Stimulated activated naive B cell treated with anti-CD40 and anti-IgM and Interleukin-4, amounts not matched to agents 10 μg/mL and 1 μg/mL and 100 μg/mL, for 72 hours (primary cell): ENCODE measurements around the gene DIAPH3.

Experiments
- ATAC-seq, 2 donors: fragments of 150-1000 bp; cut with Tn5 transposase; replicated peaks; 2 replicates each; pipeline ENCODE4 v1.10.0; 2021; ENCODE audit warnings: moderate library complexity in 1 of 2
- DNase-seq: peaks from one replicate; pipeline ENCODE4 v3.0.0; 2021
- H3K27ac Mint-ChIP-seq: one replicate; pipeline ENCODE4 v1.8.0; 2022; ENCODE audit warnings: mild to moderate bottlenecking, mixed read lengths
- H3K27me3 Mint-ChIP-seq, 2 donors: one replicate each; pipeline ENCODE4 v1.8.0; 2022; ENCODE audit warnings: mixed read lengths in 2 of 2
- H3K36me3 Mint-ChIP-seq, 2 donors: one replicate each; pipeline ENCODE4 v1.8.0; 2022; ENCODE audit warnings: mixed read lengths in 2 of 2, mild to moderate bottlenecking in 1 of 2
- H3K4me1 Mint-ChIP-seq, 2 donors: one replicate each; pipeline ENCODE4 v1.8.0; 2022; ENCODE audit warnings: mixed read lengths in 2 of 2, mild to moderate bottlenecking in 1 of 2
- H3K4me3 Mint-ChIP-seq, 2 donors: one replicate each; pipeline ENCODE4 v1.8.0; 2022; ENCODE audit warnings: mild to moderate bottlenecking in 2 of 2, mixed read lengths in 2 of 2, moderate library complexity in 1 of 2
- H3K9me3 Mint-ChIP-seq, 2 donors: one replicate each; pipeline ENCODE4 v1.8.0; 2022; ENCODE audit warnings: mixed read lengths in 2 of 2, mild to moderate bottlenecking in 1 of 2

The DIAPH3 gene

DNA sequence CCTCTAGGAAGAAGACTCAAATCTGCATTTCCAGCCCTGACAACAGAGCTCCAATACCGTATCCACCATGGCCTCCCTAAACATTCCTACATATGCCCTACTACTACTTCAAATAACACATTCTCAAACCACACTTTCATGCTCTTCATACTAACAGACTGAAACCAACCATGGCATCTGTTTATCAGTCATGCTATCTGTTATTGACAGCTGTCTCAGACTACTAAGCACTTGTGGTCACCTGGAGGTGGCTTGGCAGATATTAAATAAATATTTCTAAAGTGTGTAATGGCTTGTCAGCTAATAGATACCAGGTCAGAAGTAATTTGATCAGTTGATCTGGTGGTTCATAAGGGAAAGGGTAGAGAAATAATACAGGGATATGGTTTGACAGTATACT lies 489.1 kb downstream of the DIAPH3 start:
- Mint-ChIP-seq H3K9me3 (no peaks in the 10 kb centered on the region), H3K36me3 (no peaks in the 10 kb centered on the region), H3K4me1 (peaks cover 2 to 5% of the 10 kb centered on the region in 2 donors), H3K4me3 (no peak overlapping the region), H3K27me3 (no peaks in the 10 kb centered on the region), H3K27ac (no peak overlapping the region)
- DNase-seq (no peak), ATAC-seq (no peak)

DNA sequence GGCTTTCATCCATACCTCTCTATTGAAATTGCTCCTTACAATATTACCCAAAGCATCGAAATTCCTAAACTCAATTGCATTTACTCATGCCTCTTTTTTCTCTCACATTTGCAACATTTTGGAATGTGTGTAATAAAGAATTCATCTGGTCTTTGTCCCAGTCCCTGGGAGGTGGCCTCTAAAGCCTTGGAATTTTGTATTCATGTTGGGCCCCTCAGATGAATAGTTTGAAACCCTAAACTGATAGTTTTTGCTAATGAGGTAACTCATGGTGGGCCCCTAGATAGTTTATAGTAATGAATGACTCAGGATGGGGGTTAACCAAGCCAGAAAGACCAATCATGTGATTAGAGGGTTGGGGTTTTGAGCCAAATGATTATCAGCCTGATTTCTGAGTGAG lies 490.4 kb downstream of the DIAPH3 start:
- Mint-ChIP-seq H3K4me3 (no peak overlapping the region), H3K4me1 (peaks cover 2 to 5% of the 10 kb centered on the region in 2 donors), H3K36me3 (no peaks in the 10 kb centered on the region), H3K9me3 (no peaks in the 10 kb centered on the region), H3K27me3 (no peaks in the 10 kb centered on the region), H3K27ac (no peak overlapping the region)
- no peak for ATAC-seq
- no peak for DNase-seq

DNA sequence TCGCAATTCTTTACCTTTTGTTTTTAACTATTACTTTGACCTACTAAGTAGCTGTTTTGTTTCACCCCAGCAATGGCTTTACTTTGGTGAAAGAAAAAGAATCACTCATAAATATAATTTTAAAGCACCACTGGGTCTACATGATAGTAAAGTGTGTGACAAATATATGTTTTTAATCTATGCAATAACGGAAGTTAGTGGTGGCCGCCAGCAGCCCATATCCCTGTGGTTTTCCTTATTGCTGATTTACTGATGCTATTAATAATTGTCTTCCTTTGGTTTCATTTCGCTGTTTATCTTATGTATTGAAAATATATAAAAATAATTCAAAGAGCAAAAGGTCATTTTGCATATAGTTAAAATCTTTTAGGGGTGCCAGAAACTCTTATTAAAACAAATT lies 491.3 kb downstream of the DIAPH3 start:
- no peaks in the 10 kb centered on the region for H3K27me3 Mint-ChIP-seq
- DNase-seq (no peak), ATAC-seq (no peak)
- no peaks in the 10 kb centered on the region for H3K9me3 Mint-ChIP-seq
- no peak overlapping the region for H3K27ac Mint-ChIP-seq
- H3K4me3 Mint-ChIP-seq: no peak overlapping the region
- peaks cover 2 to 5% of the 10 kb centered on the region in 2 donors for H3K4me1 Mint-ChIP-seq
- H3K36me3 Mint-ChIP-seq: no peaks in the 10 kb centered on the region

DNA sequence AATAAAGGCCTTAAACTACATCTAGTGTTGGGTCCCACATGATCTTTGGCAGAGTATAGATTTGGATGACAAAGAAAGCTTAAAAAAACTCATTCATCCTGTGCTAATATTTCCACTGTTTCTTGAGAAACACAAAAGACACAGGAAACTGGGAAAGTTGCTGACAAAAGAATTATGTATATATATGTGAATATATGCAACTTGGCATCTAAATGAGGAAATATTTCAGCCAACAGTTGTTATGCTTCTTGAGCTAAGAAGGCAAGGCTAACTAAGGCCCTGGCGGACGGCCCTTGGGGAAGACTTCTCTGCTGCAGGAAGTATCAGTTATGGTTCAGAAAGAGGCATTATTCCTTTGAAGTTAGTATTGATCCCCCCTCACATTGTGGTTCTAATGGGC lies 491.8 kb downstream of the DIAPH3 start:
- Mint-ChIP-seq H3K9me3 (no peaks in the 10 kb centered on the region), H3K4me3 (no peak overlapping the region), H3K27me3 (no peaks in the 10 kb centered on the region), H3K36me3 (no peaks in the 10 kb centered on the region), H3K27ac (no peak overlapping the region), H3K4me1 (peaks cover 2 to 5% of the 10 kb centered on the region in 2 donors)
- no peak for ATAC-seq
- no peak for DNase-seq

DNA sequence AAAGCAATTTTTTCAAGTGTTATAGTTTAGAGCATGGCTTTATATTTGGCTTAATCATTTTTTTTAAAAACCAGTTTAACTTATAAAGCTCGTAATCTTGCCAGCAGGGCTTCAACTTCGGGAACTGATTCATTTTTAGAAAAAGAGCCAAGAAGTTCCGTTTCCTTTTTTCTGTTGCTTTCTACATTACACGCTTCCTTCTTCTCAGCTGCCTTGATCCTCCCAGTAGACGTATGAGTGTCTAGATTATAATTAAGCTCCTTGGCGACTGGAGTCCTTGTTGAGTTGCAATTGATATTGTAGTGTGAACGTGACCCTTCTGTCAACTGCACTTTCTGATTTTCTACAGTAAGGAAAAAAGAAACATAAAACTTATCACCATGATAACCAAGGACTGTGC lies 497.2 kb downstream of the DIAPH3 start:
- DNase-seq: no peak
- H3K27ac Mint-ChIP-seq: no peak overlapping the region

DNA sequence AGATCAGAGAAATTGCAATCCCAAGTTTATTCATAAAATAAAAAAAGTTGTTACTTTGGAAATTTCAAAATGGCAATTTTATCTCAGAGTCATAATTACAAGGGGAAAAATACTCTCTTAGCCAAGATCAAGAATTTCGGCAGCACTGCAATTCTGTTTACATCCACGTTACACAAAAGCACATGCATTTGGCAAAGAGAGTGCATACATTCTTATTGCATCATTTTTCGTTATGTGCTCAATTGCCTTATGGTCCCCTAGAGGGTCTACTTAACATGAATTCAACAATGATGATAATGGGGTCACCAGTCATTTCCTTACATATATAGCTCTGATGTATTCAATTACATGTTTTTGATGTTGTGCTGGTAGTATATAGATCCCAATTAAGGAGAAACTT lies 498.0 kb downstream of the DIAPH3 start:
- Mint-ChIP-seq H3K4me3 (no peak overlapping the region), H3K36me3 (no peaks in the 10 kb centered on the region), H3K9me3 (peaks cover 0 to 5% of the 10 kb centered on the region in 2 donors), H3K27ac (no peak overlapping the region), H3K4me1 (peaks cover 0 to 1% of the 10 kb centered on the region in 2 donors), H3K27me3 (no peaks in the 10 kb centered on the region)
- no peak for DNase-seq
- ATAC-seq: no peak

More for the DNA sequence above, 497.2 kb downstream of the DIAPH3 start:
- H3K4me3 Mint-ChIP-seq: no peak overlapping the region
- H3K36me3 Mint-ChIP-seq: no peaks in the 10 kb centered on the region
- ATAC-seq: peak in 1 of 2 donors; percentile 43
- H3K9me3 Mint-ChIP-seq: peaks cover 0 to 5% of the 10 kb centered on the region in 2 donors
- no peaks in the 10 kb centered on the region for H3K27me3 Mint-ChIP-seq
- H3K4me1 Mint-ChIP-seq: peaks cover 0 to 1% of the 10 kb centered on the region in 2 donors

DNA sequence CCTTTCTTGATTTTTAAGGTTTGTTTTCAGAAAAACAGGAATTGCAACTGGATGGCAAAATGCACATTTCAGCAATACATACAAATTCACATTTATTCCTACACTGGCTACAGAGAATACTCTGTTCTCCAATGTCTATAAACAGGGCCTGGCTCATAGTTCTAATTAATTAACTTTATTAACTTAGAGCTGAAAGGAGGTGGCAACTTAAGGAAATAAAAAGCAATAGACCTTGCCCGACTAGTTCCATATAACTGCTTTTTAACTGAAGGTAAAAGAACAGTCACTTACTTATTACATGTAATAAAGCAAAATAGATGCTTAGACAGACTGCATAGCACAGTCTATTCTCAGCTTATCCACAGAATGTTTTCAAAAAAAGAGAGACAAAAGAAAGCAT lies 498.5 kb downstream of the DIAPH3 start:
- Mint-ChIP-seq H3K9me3 (peaks cover 0 to 5% of the 10 kb centered on the region in 2 donors), H3K27me3 (no peaks in the 10 kb centered on the region), H3K4me3 (no peak overlapping the region), H3K4me1 (peaks cover 0 to 1% of the 10 kb centered on the region in 2 donors), H3K36me3 (no peaks in the 10 kb centered on the region), H3K27ac (no peak overlapping the region)
- DNase-seq: no peak
- no peak for ATAC-seq

DNA sequence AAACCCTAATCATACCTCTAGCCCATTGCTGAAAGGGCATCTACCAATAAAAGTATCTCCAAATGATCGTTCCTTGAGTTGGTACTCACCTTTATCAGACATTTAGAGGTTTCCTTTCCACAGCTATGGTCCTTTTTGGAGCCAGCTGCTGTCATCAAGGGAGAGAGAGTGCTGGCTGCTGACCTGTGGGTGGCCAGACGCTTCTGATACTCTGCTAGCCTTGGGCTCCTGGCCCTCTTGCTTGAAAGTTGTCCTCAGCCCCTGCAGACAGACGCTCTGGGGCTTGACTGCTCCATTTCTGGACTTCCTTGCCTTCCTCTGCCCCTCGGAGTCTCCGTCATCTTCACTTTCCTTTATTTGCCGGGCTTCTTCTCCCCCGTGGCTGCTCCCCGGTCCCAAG lies 499.1 kb downstream of the DIAPH3 start:
- Mint-ChIP-seq H3K4me1 (peaks cover 0 to 1% of the 10 kb centered on the region in 2 donors), H3K27ac (no peak overlapping the region), H3K9me3 (peaks cover 0 to 5% of the 10 kb centered on the region in 2 donors), H3K4me3 (no peak overlapping the region), H3K36me3 (no peaks in the 10 kb centered on the region), H3K27me3 (no peaks in the 10 kb centered on the region)
- DNase-seq: no peak
- ATAC-seq: no peak

DNA sequence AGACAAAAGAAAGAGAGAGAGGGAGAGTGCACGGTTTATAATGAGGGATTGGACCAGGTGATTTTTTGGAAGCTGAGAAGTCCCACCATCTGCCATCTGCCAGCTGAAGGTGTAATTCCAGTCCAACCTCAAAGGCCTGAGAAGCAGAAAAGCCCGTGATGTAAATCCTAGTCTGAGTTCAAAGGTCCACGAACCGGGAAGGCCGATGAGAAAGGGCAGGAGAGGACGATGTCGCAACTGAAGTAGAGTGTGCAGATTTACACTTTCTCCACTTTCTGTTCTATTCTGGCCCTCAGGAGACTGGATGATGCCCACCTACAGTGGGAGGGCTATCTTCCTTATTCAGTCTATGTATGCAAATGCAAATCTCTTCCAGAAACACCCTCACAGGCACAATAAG lies 500.0 kb downstream of the DIAPH3 start:
- Mint-ChIP-seq H3K27me3 (no peaks in the 10 kb centered on the region), H3K36me3 (no peaks in the 10 kb centered on the region)

DNA sequence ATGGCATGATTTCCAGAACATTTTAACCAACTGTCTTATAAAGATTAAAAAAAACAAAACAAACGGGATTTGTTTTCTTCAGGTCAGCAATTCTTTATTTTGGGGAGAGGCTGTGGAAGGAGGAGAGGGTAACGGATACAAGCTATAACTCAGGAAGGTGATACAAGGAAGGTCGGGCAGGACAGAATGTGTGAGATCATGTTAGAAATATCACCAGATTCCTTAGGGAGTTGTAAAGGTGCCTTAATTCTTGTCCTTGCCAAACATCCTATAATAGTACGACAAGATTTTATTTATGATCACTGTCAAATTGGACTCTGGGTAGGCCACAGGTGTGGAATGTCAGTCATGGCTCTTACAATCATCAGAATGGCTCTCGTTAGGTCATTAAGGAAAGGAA lies 503.1 kb downstream of the DIAPH3 start:
- Mint-ChIP-seq H3K27ac (no peak overlapping the region), H3K4me3 (no peak overlapping the region), H3K36me3 (no peaks in the 10 kb centered on the region), H3K4me1 (no peaks in the 10 kb centered on the region), H3K27me3 (no peaks in the 10 kb centered on the region), H3K9me3 (peaks cover 0 to 5% of the 10 kb centered on the region in 2 donors)
- no peak for DNase-seq
- ATAC-seq: no peak

More for the DNA sequence above, 500.0 kb downstream of the DIAPH3 start:
- Mint-ChIP-seq H3K9me3 (peaks cover 0 to 5% of the 10 kb centered on the region in 2 donors), H3K4me1 (peaks cover 0 to 1% of the 10 kb centered on the region in 2 donors), H3K27ac (no peak overlapping the region), H3K4me3 (no peak overlapping the region)
- DNase-seq (no peak), ATAC-seq (no peak)

DNA sequence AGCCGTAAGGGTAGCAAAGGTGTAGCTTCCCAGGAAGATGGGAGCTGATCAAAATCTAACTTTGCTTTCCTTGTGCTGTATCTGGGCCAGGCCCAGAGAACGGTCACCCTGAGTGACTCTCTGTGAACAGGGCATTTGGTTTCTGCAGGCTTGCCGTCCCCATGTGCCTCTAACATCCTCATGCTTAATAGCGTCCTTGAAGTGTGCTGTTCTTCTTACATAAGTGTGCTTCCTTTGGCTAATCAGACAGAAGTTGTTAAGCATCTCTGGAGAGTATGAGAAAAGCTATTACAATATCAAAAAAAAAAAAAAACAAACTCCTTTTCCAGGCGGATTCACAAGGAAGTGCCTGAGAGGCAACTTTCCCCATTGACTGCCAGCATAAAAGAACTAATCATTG lies 503.7 kb downstream of the DIAPH3 start:
- ATAC-seq (no peak), DNase-seq (no peak)
- no peaks in the 10 kb centered on the region for H3K27me3 Mint-ChIP-seq
- H3K4me3 Mint-ChIP-seq: no peak overlapping the region
- H3K9me3 Mint-ChIP-seq: peaks cover 0 to 5% of the 10 kb centered on the region in 2 donors
- H3K27ac Mint-ChIP-seq: no peak overlapping the region
- no peaks in the 10 kb centered on the region for H3K4me1 Mint-ChIP-seq
- H3K36me3 Mint-ChIP-seq: no peaks in the 10 kb centered on the region

DNA sequence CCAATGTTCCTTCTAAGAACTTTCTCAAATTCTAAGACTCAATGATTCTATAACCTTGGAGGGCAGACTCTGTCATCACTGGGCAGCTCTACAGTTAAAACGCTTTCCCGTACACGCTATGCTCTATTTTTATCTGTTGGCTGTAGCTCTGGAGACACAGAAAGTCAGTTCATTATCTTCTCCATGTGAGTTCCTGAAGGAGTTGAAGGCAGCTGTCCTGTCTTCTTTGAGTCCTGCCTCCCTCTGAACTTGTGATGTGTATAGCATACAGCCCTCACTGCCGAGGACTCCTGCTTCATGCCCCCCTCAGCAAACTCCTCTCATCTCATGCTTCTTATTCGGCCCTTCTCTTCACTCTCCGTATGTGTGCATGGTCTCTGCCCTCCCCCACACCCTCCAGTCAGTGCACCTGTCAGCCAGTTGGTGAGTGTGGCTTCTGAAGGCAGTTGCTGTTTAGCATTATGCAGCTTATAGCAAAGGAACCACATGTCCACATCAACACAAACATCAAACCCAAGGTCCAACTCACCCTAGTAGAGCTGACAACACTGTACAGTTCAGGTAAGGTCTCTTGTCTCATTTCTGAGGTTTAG lies 504.9 kb downstream of the DIAPH3 start:
- no peak for DNase-seq
- H3K4me3 Mint-ChIP-seq: no peak overlapping the region
- peaks cover 0 to 5% of the 10 kb centered on the region in 2 donors for H3K9me3 Mint-ChIP-seq
- ATAC-seq: no peak
- H3K27ac Mint-ChIP-seq: no peak overlapping the region
- no peaks in the 10 kb centered on the region for H3K4me1 Mint-ChIP-seq
- H3K27me3 Mint-ChIP-seq: no peaks in the 10 kb centered on the region
- H3K36me3 Mint-ChIP-seq: no peaks in the 10 kb centered on the region

DNA sequence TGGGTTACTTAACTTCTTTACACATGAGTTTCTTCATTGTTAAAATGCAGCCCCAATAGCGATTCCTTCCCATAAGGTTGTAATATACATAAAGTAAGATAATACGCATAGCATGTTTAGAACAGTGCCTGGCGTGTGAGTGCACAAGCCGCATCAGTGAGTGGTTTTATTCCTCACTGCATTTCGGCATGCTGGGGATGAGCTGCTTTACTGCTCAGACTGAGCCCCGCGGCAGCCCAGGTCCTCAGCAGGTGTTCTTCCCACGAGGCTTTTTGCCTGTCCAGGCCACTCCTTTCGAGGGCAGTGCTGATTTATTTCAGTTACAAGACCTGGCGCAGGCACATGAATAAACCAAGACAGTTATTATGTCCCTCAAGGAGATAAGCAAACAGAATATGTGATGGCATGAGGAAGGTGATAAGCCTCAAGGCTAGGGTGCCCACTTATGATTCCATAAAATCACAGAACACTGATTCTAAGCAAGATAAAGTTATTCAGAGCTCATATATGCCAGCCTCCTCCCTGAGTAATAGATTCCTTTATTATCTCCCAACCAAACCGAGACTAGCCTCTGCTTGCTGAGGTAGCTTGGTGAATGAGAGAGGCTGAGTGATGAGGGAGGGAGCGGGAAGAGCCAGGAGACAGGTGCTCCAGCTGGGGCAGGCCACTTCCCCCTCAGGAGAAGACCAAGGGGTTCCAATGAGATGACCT lies 505.5 kb downstream of the DIAPH3 start:
- Mint-ChIP-seq H3K27me3 (no peaks in the 10 kb centered on the region), H3K9me3 (peaks cover 0 to 2% of the 10 kb centered on the region in 2 donors), H3K27ac (no peak overlapping the region), H3K36me3 (no peaks in the 10 kb centered on the region), H3K4me1 (no peaks in the 10 kb centered on the region), H3K4me3 (no peak overlapping the region)
- ATAC-seq (no peak), DNase-seq (no peak)

DNA sequence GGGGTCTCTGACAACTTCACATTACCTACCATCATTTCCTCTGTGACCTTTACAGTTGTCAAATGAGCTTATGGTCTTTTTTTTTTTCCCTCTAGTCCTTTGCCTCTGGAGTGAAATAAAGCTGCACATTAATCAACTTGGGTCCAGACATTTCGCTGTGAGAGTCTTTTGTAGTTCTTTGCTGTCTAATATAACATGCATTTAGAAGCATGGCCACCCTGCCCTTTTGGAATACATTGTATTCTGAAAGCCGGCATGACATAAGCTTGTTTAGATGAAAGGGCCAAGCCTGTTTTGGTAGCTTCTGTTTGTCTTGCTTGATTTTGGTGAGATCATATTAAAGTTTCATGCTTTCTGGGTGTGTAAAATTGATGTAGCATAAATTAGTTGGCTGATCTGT lies 509.8 kb downstream of the DIAPH3 start:
- Mint-ChIP-seq H3K36me3 (no peaks in the 10 kb centered on the region), H3K4me3 (no peak overlapping the region)
- no peak for ATAC-seq

DNA sequence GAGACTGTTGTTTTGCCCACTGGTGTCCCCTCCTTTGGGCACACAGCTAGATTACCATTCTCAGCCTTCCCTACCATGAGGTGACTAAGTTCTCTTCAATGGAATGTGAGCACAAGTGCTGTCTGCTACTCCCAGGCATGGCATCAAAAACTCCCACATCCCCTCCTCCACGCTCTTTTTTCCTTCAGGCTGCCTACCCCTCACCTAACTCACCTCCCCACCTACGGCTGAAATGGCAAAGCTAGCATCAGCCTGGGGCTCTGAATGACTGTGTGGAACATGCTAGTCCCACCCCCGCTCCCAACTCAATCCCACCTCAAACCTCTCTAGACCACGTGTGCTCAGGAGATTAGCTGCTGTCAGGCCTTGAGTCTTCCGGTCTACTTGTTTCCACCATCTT lies 512.2 kb downstream of the DIAPH3 start:
- Mint-ChIP-seq H3K9me3 (no peaks in the 10 kb centered on the region), H3K27me3 (peaks cover 4 to 5% of the 10 kb centered on the region in 2 donors), H3K27ac (no peak overlapping the region), H3K36me3 (no peaks in the 10 kb centered on the region), H3K4me3 (no peak overlapping the region), H3K4me1 (no peaks in the 10 kb centered on the region)
- ATAC-seq: no peak
- no peak for DNase-seq

More for the DNA sequence above, 509.8 kb downstream of the DIAPH3 start:
- Mint-ChIP-seq H3K27ac (no peak overlapping the region), H3K4me1 (no peaks in the 10 kb centered on the region), H3K9me3 (no peaks in the 10 kb centered on the region), H3K27me3 (peaks cover 4 to 5% of the 10 kb centered on the region in 2 donors)
- DNase-seq: no peak
